Glutamatergic neuron (in vitro differentiated cells): ENCODE measurements around the gene CDC14B. TPM values are rescaled to one million over a fixed set of nuclear protein-coding genes. Genes with fewer than 3 reads are reported as not detected.
A peak's percentile ranks its signal among the peaks of the same experiment; 100 is the strongest.

ENCODE experiments used
- DNase-seq: peaks from one replicate; pipeline ENCODE4 v3.0.0; 2022
- H3K27ac Mint-ChIP-seq: one replicate; pipeline ENCODE4 v1.8.0; 2020; ENCODE audit warnings: mild to moderate bottlenecking, mixed read lengths, inconsistent platforms; ENCODE audit not compliant: unreplicated experiment
- H3K27me3 Mint-ChIP-seq: one replicate; pipeline ENCODE4 v1.8.0; 2020; ENCODE audit warnings: mild to moderate bottlenecking, moderate library complexity, mixed read lengths, inconsistent platforms; ENCODE audit not compliant: unreplicated experiment
- H3K36me3 Mint-ChIP-seq: one replicate; pipeline ENCODE4 v1.8.0; 2020; ENCODE audit warnings: mild to moderate bottlenecking, mixed read lengths, inconsistent platforms; ENCODE audit not compliant: unreplicated experiment
- H3K4me1 Mint-ChIP-seq: one replicate; pipeline ENCODE4 v1.8.0; 2020; ENCODE audit warnings: mild to moderate bottlenecking, low read depth, mixed read lengths, inconsistent platforms; ENCODE audit not compliant: unreplicated experiment
- H3K4me3 Mint-ChIP-seq: one replicate; pipeline ENCODE4 v1.8.0; 2020; ENCODE audit warnings: mild to moderate bottlenecking, mixed read lengths, inconsistent platforms; ENCODE audit not compliant: unreplicated experiment
- H3K9me3 Mint-ChIP-seq: one replicate; pipeline ENCODE4 v1.8.0; 2020; ENCODE audit warnings: mild to moderate bottlenecking, moderate library complexity, mixed read lengths, inconsistent platforms; ENCODE audit not compliant: unreplicated experiment
- total RNA-seq: library from RNA; stranded (reverse); fragmentation: NEBNext Ultra II Directional; extraction: Animal tissue kit (Norgen Biotek cat#: 25700); gene quantifications from one replicate; pipeline ENCODE4 v1.2.1, GENCODE V29; 2021; ENCODE audit not compliant: unreplicated experiment
- TF ChIP-seq, protein P1 (sequence below): fragments of 200-600 bp; sonication (generic); IDR thresholded peaks from one replicate; pipeline ENCODE4 v1.5.0; 2021; ENCODE audit not compliant: partially characterized antibody, unreplicated experiment

The CDC14B gene
- total RNA-seq, 1 donor from 2014 or later: 9.2 TPM

DNA sequence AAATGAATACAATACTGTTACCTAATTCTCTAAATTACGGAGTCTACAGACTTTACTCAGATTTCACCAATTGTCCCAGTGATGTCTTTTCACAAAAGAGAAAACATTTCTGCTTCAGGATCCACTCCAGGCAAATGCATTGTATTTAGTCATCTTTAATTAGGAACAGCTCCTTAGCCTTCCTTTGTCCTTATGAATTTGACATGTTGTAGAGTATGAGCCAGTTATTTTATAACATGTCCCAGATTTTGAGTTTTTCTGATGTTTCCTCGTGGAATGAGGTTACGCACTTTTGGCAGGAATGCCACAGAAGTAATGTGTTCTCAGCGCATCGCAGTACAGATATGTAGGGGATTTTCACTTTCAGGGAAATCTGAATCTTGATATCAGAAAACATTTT, 159.2 kb downstream of the CDC14B start:
- Mint-ChIP-seq H3K27ac (no peak overlapping the region), H3K4me1 (no peaks in the 10 kb centered on the region), H3K9me3 (peaks cover 2% of the 10 kb centered on the region), H3K4me3 (no peak overlapping the region), H3K27me3 (no peaks in the 10 kb centered on the region), H3K36me3 (peaks cover under 1% of the 10 kb centered on the region)
- TF ChIP-seq, protein P1, sequence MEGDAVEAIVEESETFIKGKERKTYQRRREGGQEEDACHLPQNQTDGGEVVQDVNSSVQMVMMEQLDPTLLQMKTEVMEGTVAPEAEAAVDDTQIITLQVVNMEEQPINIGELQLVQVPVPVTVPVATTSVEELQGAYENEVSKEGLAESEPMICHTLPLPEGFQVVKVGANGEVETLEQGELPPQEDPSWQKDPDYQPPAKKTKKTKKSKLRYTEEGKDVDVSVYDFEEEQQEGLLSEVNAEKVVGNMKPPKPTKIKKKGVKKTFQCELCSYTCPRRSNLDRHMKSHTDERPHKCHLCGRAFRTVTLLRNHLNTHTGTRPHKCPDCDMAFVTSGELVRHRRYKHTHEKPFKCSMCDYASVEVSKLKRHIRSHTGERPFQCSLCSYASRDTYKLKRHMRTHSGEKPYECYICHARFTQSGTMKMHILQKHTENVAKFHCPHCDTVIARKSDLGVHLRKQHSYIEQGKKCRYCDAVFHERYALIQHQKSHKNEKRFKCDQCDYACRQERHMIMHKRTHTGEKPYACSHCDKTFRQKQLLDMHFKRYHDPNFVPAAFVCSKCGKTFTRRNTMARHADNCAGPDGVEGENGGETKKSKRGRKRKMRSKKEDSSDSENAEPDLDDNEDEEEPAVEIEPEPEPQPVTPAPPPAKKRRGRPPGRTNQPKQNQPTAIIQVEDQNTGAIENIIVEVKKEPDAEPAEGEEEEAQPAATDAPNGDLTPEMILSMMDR: no peak
- DNase-seq: no peak

DNA sequence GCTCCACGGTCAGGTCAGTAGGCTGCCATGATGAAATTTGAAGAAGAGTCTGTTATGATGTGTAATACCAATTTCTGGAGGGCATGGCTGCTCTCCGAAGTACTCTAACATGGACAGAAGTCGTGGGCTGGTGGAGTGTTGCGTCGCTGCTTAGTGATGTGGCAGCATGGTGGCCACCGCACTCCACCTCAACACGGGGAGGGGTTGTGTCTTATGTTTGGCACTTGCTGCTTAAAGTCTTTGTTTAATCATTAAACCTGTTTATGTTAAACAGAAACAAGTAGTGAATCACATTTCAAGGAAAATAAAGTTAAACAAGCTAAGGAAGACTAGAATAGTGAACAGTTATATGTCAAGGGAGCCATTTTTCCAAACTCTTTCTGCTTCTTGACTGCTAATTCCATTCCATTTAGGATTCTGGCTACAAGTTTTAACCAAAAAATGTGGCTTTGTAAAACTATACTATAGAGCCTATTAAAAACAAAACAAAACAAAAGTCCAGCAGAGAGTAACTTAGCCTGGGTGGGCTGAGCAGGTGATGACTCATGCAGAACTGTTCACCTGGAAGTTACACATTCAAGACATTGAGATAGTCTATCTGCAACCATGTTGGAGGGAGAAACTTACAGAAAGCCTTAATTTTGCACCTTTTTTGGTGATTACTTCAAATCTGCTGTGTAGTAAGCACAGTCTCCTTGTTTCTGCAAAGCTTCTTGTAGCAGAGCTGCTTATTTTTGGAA, 160.2 kb downstream of the CDC14B start:
- Mint-ChIP-seq H3K27ac (no peak overlapping the region), H3K4me1 (no peaks in the 10 kb centered on the region), H3K27me3 (no peaks in the 10 kb centered on the region), H3K36me3 (no peaks in the 10 kb centered on the region), H3K4me3 (no peak overlapping the region), H3K9me3 (peaks cover 2% of the 10 kb centered on the region)
- no peak for DNase-seq
- TF ChIP-seq, protein P1: no peak

DNA sequence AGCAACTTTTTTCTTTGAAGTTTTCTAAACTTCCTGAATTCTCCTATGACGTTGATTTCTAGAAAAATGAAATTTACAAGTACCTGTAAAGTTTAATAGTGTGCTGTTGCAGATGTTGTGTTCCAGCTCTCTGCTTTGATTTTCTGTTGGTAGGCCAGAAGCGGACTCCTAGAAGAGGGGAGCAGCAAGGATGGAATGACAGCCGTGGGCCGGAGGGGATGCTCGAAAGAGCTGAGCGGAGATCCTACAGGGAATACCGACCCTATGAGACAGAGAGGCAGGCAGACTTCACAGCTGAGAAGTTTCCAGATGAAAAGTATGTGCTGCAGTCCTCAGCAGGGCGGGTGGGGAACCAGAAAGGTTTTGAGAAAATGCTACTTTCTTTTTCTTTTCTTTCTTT, 161.4 kb downstream of the CDC14B start:
- H3K4me1 Mint-ChIP-seq: no peaks in the 10 kb centered on the region
- H3K9me3 Mint-ChIP-seq: peaks cover 2% of the 10 kb centered on the region
- H3K4me3 Mint-ChIP-seq: no peak overlapping the region
- DNase-seq: no peak
- no peaks in the 10 kb centered on the region for H3K27me3 Mint-ChIP-seq
- H3K36me3 Mint-ChIP-seq: no peaks in the 10 kb centered on the region
- TF ChIP-seq, protein P1: no peak
- H3K27ac Mint-ChIP-seq: no peak overlapping the region

DNA sequence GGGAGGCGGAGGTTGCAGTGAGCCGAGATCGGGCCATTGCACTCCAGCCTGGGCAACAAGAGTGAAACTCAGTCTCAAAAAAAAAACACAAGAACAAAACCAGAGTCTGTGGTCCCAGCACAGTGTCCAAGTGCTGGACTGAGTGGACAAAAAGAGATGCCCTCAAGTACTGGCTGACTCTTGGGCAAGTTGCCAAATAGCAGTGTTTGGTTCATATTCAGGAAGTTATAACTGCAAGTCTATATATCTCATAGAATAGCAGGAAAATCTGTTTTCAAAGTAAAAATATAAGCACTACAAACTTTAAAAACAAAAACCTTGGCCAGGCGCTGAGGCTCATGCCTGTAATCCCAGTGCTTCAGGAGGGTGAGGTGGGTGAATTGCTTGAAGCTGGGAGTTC, 162.4 kb downstream of the CDC14B start:
- H3K9me3 Mint-ChIP-seq: peaks cover 2% of the 10 kb centered on the region
- H3K4me1 Mint-ChIP-seq: no peaks in the 10 kb centered on the region
- TF ChIP-seq, protein P1: no peak
- H3K27ac Mint-ChIP-seq: no peak overlapping the region
- no peak for DNase-seq
- no peak overlapping the region for H3K4me3 Mint-ChIP-seq
- no peaks in the 10 kb centered on the region for H3K27me3 Mint-ChIP-seq
- no peaks in the 10 kb centered on the region for H3K36me3 Mint-ChIP-seq

DNA sequence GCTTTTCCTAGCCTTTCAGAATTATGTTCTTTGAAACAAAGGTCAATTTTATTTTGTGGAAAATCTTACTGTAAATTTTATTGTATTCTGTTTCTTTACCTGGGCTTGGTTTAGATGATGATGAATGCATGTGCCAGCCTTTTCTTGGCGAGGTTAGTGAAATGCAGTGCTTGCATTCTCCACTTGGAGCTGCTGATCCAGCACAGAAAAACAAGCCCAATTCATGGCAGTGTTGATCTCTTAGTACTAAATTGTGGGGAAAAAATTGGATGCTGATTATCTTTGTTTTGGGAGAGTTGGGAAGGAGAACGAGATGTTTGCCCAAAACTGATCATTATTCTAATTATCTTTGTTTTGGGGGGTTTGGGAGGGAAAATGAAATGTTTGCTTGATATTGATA, 166.0 kb downstream of the CDC14B start:
- H3K36me3 Mint-ChIP-seq: no peaks in the 10 kb centered on the region
- TF ChIP-seq, protein P1: peak; percentile 37
- peaks cover 6% of the 10 kb centered on the region for H3K27me3 Mint-ChIP-seq
- H3K4me3 Mint-ChIP-seq: no peak overlapping the region
- peaks cover 8% of the 10 kb centered on the region for H3K9me3 Mint-ChIP-seq
- DNase-seq: no peak
- H3K4me1 Mint-ChIP-seq: peaks cover 10% of the 10 kb centered on the region
- H3K27ac Mint-ChIP-seq: no peak overlapping the region
